Endodermal cell (in vitro differentiated cells): ENCODE measurements around the gene GAB2. TPM values are rescaled to one million over a fixed set of nuclear protein-coding genes. Genes with fewer than 3 reads are reported as not detected.

Source experiments
- DNase-seq: peaks from one replicate; pipeline ENCODE4 v3.0.0-alpha.2; 2017
- H3K27ac ChIP-seq: 2 replicates; pipeline ENCODE4 v1.5.1; 2013; ENCODE audit warnings: mild to moderate bottlenecking, low read depth, low read length, moderate library complexity
- H3K27me3 ChIP-seq: 2 replicates; pipeline ENCODE4 v1.6.1; 2013; ENCODE audit warnings: mild to moderate bottlenecking, low read length, moderate library complexity; ENCODE audit not compliant: insufficient read depth, control insufficient read depth, poor library complexity, severe bottlenecking
- H3K36me3 ChIP-seq: 2 replicates; pipeline ENCODE4 v1.7.0; 2013; ENCODE audit warnings: mild to moderate bottlenecking, low read length, moderate library complexity; ENCODE audit not compliant: control insufficient read depth, insufficient read depth
- H3K4me1 ChIP-seq: one replicate; pipeline ENCODE4 v1.7.0; 2013; ENCODE audit warnings: low read length; ENCODE audit not compliant: control insufficient read depth, insufficient read depth
- H3K4me3 ChIP-seq: 2 replicates; pipeline ENCODE4 v1.5.1; 2013; ENCODE audit warnings: mild to moderate bottlenecking, low read length, moderate library complexity
- H3K9ac ChIP-seq: 2 replicates; pipeline ENCODE4 v1.6.1; 2013; ENCODE audit warnings: mild to moderate bottlenecking, low read length, moderate library complexity; ENCODE audit not compliant: poor library complexity, severe bottlenecking; ENCODE audit errors: extremely low read depth
- H3K9me3 ChIP-seq: 2 replicates; pipeline ENCODE4 v1.6.1; 2013; ENCODE audit warnings: mild to moderate bottlenecking, low read length, moderate library complexity; ENCODE audit not compliant: control insufficient read depth
- H3K27ac Mint-ChIP-seq: 2 replicates; pipeline ENCODE4 v1.8.0; 2020; ENCODE audit warnings: mixed read lengths
- H3K27me3 Mint-ChIP-seq: 2 replicates; pipeline ENCODE4 v1.8.0; 2021; ENCODE audit warnings: mild to moderate bottlenecking, mixed read lengths; ENCODE audit not compliant: insufficient read depth
- H3K36me3 Mint-ChIP-seq: 2 replicates; pipeline ENCODE4 v1.8.0; 2020; ENCODE audit warnings: low read depth, mixed read lengths
- H3K4me1 Mint-ChIP-seq: 2 replicates; pipeline ENCODE4 v1.8.0; 2020; ENCODE audit warnings: mixed read lengths
- H3K4me3 Mint-ChIP-seq: 2 replicates; pipeline ENCODE4 v1.8.0; 2020; ENCODE audit warnings: mild to moderate bottlenecking, moderate library complexity, mixed read lengths
- H3K9me3 Mint-ChIP-seq: 2 replicates; pipeline ENCODE4 v1.8.0; 2020; ENCODE audit warnings: mild to moderate bottlenecking, mixed read lengths
- WGBS, 2 experiments: methylation state at CpG; one replicate each; pipeline versions ENCODE4 v1.1.5 to v1.1.7; 2013; ENCODE audit warnings: missing lambda C conversion rate in 2 of 2, mixed read lengths in 1 of 2; ENCODE audit not compliant: insufficient coverage in 1 of 2, insufficient read length in 1 of 2; 5-methylcytosine and 5-hydroxymethylcytosine counted together
- total RNA-seq, 2 donors: library from RNA; stranded (reverse); fragmentation: NEBNext Ultra II Directional in 1 of 2; extraction: Animal tissue kit (Norgen Biotek cat#: 25700) in 1 of 2; gene quantifications; 2 replicates in 1 of 2; 3 replicates in 1 of 2; pipeline ENCODE4 v1.2.1, GENCODE V29; 2021
- TF ChIP-seq, protein P1 (sequence below): fragments of 200-600 bp; sonication (generic); conservative IDR thresholded peaks from 2 replicates; pipeline ENCODE4 v1.5.0; 2021; ENCODE audit warnings: antibody characterized with exemption, mild to moderate bottlenecking

The GAB2 gene
- total RNA-seq, 2 donors from 2014 or later = 26.9 to 62.8 TPM

DNA sequence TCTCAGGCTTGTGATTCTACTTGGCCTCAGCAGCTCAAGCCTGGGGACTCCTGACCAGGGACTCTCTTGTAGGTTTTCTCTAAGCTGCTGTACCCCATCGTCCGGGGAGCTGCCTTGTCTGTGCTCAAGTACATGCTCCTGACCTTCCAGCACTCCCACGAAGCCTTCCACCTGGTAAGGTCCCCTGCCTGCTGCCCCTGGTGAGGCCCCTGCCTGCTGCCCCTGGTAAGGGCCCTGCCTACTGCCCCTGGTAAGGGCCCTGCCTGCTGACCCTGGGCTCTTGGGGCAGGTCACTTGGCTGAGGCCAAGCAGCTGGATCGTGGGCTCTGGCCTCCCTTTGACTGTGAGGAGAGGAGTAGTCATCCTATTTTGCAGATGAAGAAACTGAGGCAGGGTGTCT is 217.6 kb downstream of the GAB2 start:
- Histone ChIP-seq H3K27me3 (no peaks in the 10 kb centered on the region), H3K4me1 (peaks cover 2% of the 10 kb centered on the region), H3K36me3 (peaks cover 3% of the 10 kb centered on the region), H3K27ac (no peak overlapping the region), H3K9ac (no peak overlapping the region), H3K9me3 (no peaks in the 10 kb centered on the region), H3K4me3 (no peak overlapping the region)
- peaks cover 21% of the 10 kb centered on the region for H3K36me3 Mint-ChIP-seq
- 92 to 100% methylated on average over 3 to 4 of the region's 4 CpGs for WGBS, 2 experiments
- H3K4me3 Mint-ChIP-seq = no peak overlapping the region
- no peak for DNase-seq
- H3K27ac Mint-ChIP-seq = no peak overlapping the region
- H3K4me1 Mint-ChIP-seq = peaks cover 8% of the 10 kb centered on the region
- H3K9me3 Mint-ChIP-seq = no peaks in the 10 kb centered on the region
- TF ChIP-seq, protein P1, sequence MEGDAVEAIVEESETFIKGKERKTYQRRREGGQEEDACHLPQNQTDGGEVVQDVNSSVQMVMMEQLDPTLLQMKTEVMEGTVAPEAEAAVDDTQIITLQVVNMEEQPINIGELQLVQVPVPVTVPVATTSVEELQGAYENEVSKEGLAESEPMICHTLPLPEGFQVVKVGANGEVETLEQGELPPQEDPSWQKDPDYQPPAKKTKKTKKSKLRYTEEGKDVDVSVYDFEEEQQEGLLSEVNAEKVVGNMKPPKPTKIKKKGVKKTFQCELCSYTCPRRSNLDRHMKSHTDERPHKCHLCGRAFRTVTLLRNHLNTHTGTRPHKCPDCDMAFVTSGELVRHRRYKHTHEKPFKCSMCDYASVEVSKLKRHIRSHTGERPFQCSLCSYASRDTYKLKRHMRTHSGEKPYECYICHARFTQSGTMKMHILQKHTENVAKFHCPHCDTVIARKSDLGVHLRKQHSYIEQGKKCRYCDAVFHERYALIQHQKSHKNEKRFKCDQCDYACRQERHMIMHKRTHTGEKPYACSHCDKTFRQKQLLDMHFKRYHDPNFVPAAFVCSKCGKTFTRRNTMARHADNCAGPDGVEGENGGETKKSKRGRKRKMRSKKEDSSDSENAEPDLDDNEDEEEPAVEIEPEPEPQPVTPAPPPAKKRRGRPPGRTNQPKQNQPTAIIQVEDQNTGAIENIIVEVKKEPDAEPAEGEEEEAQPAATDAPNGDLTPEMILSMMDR = no peak
- H3K27me3 Mint-ChIP-seq = no peaks in the 10 kb centered on the region

DNA sequence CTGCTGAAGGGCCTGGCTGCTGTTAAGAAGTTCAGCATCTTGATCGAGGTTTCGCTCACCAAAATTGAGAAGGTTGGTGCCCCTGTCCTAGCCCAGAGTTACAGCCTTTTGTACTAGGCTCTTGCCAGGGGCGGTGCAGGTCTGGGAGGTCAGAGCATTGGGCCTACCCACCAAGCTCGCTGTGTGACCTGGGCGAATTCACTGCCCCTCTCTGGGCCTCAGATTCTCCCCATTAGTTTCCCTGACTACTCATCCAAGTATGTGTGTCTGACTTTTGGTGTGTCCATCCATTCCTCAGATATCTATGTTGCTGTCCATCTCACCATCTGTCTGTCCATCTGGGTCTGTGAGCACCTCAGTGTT is 218.0 kb downstream of the GAB2 start:
- no peaks in the 10 kb centered on the region for H3K27me3 Mint-ChIP-seq
- H3K36me3 Mint-ChIP-seq = peaks cover 21% of the 10 kb centered on the region
- Histone ChIP-seq H3K36me3 (peaks cover 3% of the 10 kb centered on the region), H3K9ac (no peak overlapping the region), H3K27ac (no peak overlapping the region), H3K27me3 (no peaks in the 10 kb centered on the region), H3K4me3 (no peak overlapping the region), H3K9me3 (no peaks in the 10 kb centered on the region), H3K4me1 (peaks cover 3% of the 10 kb centered on the region)
- no peak overlapping the region for H3K4me3 Mint-ChIP-seq
- WGBS, 2 experiments = 93 to 100% methylated on average over 4 to 5 of the region's 5 CpGs
- TF ChIP-seq, protein P1 = no peak
- no peaks in the 10 kb centered on the region for H3K9me3 Mint-ChIP-seq
- H3K27ac Mint-ChIP-seq = no peak overlapping the region
- no peak for DNase-seq
- peaks cover 12% of the 10 kb centered on the region for H3K4me1 Mint-ChIP-seq

- no peaks in the 10 kb centered on the region for H3K9me3 ChIP-seq
- peaks cover 21% of the 10 kb centered on the region for H3K36me3 Mint-ChIP-seq
- no peak overlapping the region for H3K9ac ChIP-seq
- H3K9me3 Mint-ChIP-seq = no peaks in the 10 kb centered on the region
- peaks cover 13% of the 10 kb centered on the region for H3K4me1 Mint-ChIP-seq
- no peak for DNase-seq
- H3K4me3 Mint-ChIP-seq = no peak overlapping the region
- peaks cover 3% of the 10 kb centered on the region for H3K36me3 ChIP-seq
- H3K4me1 ChIP-seq = peaks cover 3% of the 10 kb centered on the region
- no peak overlapping the region for H3K27ac Mint-ChIP-seq
- no peak overlapping the region for H3K4me3 ChIP-seq
- no peaks in the 10 kb centered on the region for H3K27me3 Mint-ChIP-seq
- no peak overlapping the region for H3K27ac ChIP-seq
- H3K27me3 ChIP-seq = no peaks in the 10 kb centered on the region
- 92 to 94% methylated on average over 2 to 6 of the region's 6 CpGs for WGBS, 2 experiments
- TF ChIP-seq, protein P1 = no peak
Observed at GRCh38 chr11:78199015-78199652, 218.5 kb downstream of the GAB2 start.
